IMR-90 (cell line): Measurements from ENCODE around the gene POLR1B. TPM values are rescaled to one million over a fixed set of nuclear protein-coding genes. Genes with fewer than 3 reads are reported as not detected.

ENCODE experiments used
- ATAC-seq: fragments of 200-7000 bp; cut with Tn5 transposase; 2 replicates; pipeline ENCODE4 v1.9.1; 2020; ENCODE audit warnings: low read depth, mild to moderate bottlenecking, moderate library complexity
- BruUV-seq: library from RNA; stranded (reverse); fragments of 400-500 nt; replicated peaks from 2 replicates; lab custom pipeline; 2021; lab: Mats Ljungman, UMichigan
- CTCF ChIA-PET: fragments of 300-600 bp; formaldehyde crosslinking; extraction: SDS; loops from one replicate; lab custom pipeline; 2021; ENCODE audit warnings: antibody characterized with exemption; lab: Yijun Ruan, JAX
- POLR2A ChIA-PET: fragments of 300-600 bp; sonication (Branson Sonifier 250); formaldehyde crosslinking; loops from one replicate; lab custom pipeline; 2022; ENCODE audit warnings: antibody characterized with exemption; ENCODE audit not compliant: unreplicated experiment; lab: Charles Lee
- DNase-seq: peaks from one replicate; pipeline ENCODE4 v3.0.0; 2013
- H2AFZ ChIP-seq: replicated peaks from 2 replicates; pipeline ENCODE3; 2013; ENCODE audit warnings: low read length, mild to moderate bottlenecking; ENCODE audit not compliant: poor library complexity
- H2AK5ac ChIP-seq: 2 replicates; pipeline ENCODE4 v1.6.1; 2013; ENCODE audit warnings: low read depth, low read length, inconsistent platforms
- H2AK9ac ChIP-seq: replicated peaks from 2 replicates; pipeline ENCODE3; 2013; ENCODE audit warnings: mild to moderate bottlenecking, low read depth, low read length, moderate library complexity; ENCODE audit not compliant: poor library complexity
- H2BK120ac ChIP-seq: 2 replicates; pipeline ENCODE4 v1.6.1; 2013; ENCODE audit warnings: low read depth, low read length, inconsistent platforms
- H2BK15ac ChIP-seq: 3 replicates; pipeline ENCODE4 v1.6.1; 2013; ENCODE audit warnings: low read depth, low read length, inconsistent platforms
- H2BK20ac ChIP-seq: 2 replicates; pipeline ENCODE4 v1.6.1; 2013; ENCODE audit warnings: low read depth, mild to moderate bottlenecking, inconsistent platforms, low read length, moderate library complexity
- H2BK5ac ChIP-seq: 2 replicates; pipeline ENCODE4 v1.6.1; 2013; ENCODE audit warnings: mild to moderate bottlenecking, low read depth, low read length, inconsistent platforms; ENCODE audit not compliant: poor library complexity, severe bottlenecking
- H3K14ac ChIP-seq: replicated peaks from 2 replicates; pipeline ENCODE4 v1.6.1; 2013; ENCODE audit warnings: low read depth, low read length, inconsistent platforms
- H3K18ac ChIP-seq: 2 replicates; pipeline ENCODE4 v1.6.1; 2013; ENCODE audit warnings: low read depth, low read length, control low read depth
- H3K23ac ChIP-seq: 2 replicates; pipeline ENCODE4 v1.6.1; 2013; ENCODE audit warnings: low read depth, low read length, inconsistent platforms
- H3K27ac ChIP-seq: 2 replicates; pipeline ENCODE4 v1.5.1; 2013; ENCODE audit warnings: mild to moderate bottlenecking, control low read depth, low read length; ENCODE audit not compliant: insufficient read depth
- H3K27me3 ChIP-seq: 2 replicates; pipeline ENCODE4 v1.6.1; 2013; ENCODE audit warnings: low read length; ENCODE audit not compliant: control insufficient read depth, insufficient read depth
- H3K36me3 ChIP-seq: 2 replicates; pipeline ENCODE4 v1.6.1; 2013; ENCODE audit warnings: low read length, mixed read lengths; ENCODE audit not compliant: control insufficient read depth, insufficient read depth
- H3K4ac ChIP-seq: 2 replicates; pipeline ENCODE4 v1.6.1; 2013; ENCODE audit warnings: low read depth, low read length, inconsistent platforms
- H3K4me1 ChIP-seq: 2 replicates; pipeline ENCODE4 v1.6.1; 2013; ENCODE audit warnings: low read length, mixed read lengths; ENCODE audit not compliant: control insufficient read depth, insufficient read depth
- H3K4me2 ChIP-seq: 2 replicates; pipeline ENCODE4 v1.6.1; 2013; ENCODE audit warnings: low read depth, mild to moderate bottlenecking, control low read depth, low read length, moderate library complexity
- H3K4me3 ChIP-seq: 2 replicates; pipeline ENCODE4 v1.5.1; 2013; ENCODE audit warnings: low read depth, mild to moderate bottlenecking, control low read depth, low read length, moderate library complexity; ENCODE audit not compliant: insufficient read depth
- H3K56ac ChIP-seq: 2 replicates; pipeline ENCODE4 v1.6.1; 2013; ENCODE audit warnings: low read length, inconsistent platforms; ENCODE audit not compliant: insufficient read depth; ENCODE audit errors: extremely low read depth
- H3K79me1 ChIP-seq, 2 experiments: 2 replicates each; pipeline ENCODE4 v1.6.1; 2013; ENCODE audit warnings: low read length in 2 of 2, inconsistent platforms in 1 of 2, low read depth in 1 of 2
- H3K9ac ChIP-seq: 2 replicates; pipeline ENCODE4 v1.6.1; 2013; ENCODE audit warnings: low read depth, low read length, control low read depth
- H3K9me1 ChIP-seq: 2 replicates; pipeline ENCODE4 v1.6.1; 2013; ENCODE audit warnings: low read length, inconsistent platforms; ENCODE audit not compliant: insufficient read depth
- H3K9me3 ChIP-seq: 2 replicates; pipeline ENCODE4 v1.6.1; 2013; ENCODE audit warnings: low read length; ENCODE audit not compliant: control insufficient read depth, insufficient read depth
- H4K20me1 ChIP-seq: 2 replicates; pipeline ENCODE4 v1.6.1; 2013; ENCODE audit warnings: low read length, inconsistent platforms; ENCODE audit not compliant: insufficient read depth
- H4K5ac ChIP-seq: 2 replicates; pipeline ENCODE4 v1.6.1; 2013; ENCODE audit warnings: mild to moderate bottlenecking, low read depth, low read length, control low read depth
- H4K8ac ChIP-seq, 2 experiments: 2 replicates each; pipeline ENCODE4 v1.6.1; 2013; ENCODE audit warnings: low read depth in 2 of 2, low read length in 2 of 2, control low read depth in 1 of 2, inconsistent platforms in 1 of 2
- H4K91ac ChIP-seq: 2 replicates; pipeline ENCODE4 v1.6.1; 2013; ENCODE audit warnings: low read depth, low read length, inconsistent platforms; ENCODE audit not compliant: insufficient read depth
- BHLHE40 ChIP-seq: fragments of 150-350 bp; IDR thresholded peaks from 2 replicates; pipeline ENCODE4 v1.6.1; 2016; ENCODE audit warnings: mild to moderate bottlenecking, low read depth, low read length
- CEBPB ChIP-seq: IDR thresholded peaks from 2 replicates; pipeline ENCODE4 v1.6.1; 2012; ENCODE audit warnings: low read depth, low read length, improper control_type of control experiment
- CHD1 ChIP-seq: IDR thresholded peaks from 2 replicates; pipeline ENCODE4 v1.6.1; 2012; ENCODE audit warnings: low read depth, low read length, improper control_type of control experiment
- FOS ChIP-seq: fragments of 150-350 bp; IDR thresholded peaks from 2 replicates; pipeline ENCODE4 v1.6.1; 2016; ENCODE audit warnings: low read depth, low read length
- MAFK ChIP-seq: IDR thresholded peaks from 2 replicates; pipeline ENCODE4 v1.6.1; 2012; ENCODE audit warnings: low read depth, low read length, improper control_type of control experiment
- MAZ ChIP-seq: IDR thresholded peaks from 2 replicates; pipeline ENCODE4 v1.6.1; 2012; ENCODE audit warnings: low read depth, mild to moderate bottlenecking, low read length, improper control_type of control experiment, moderate library complexity, borderline replicate concordance
- MXI1 ChIP-seq: IDR thresholded peaks from 2 replicates; pipeline ENCODE4 v1.6.1; 2012; ENCODE audit warnings: low read depth, mild to moderate bottlenecking, low read length, moderate library complexity, borderline replicate concordance
- NFE2L2 ChIP-seq: fragments of 150-350 bp; IDR thresholded peaks from 2 replicates; pipeline ENCODE4 v1.6.1; 2016; ENCODE audit warnings: low read depth, mild to moderate bottlenecking, low read length
- POLR2A ChIP-seq: IDR thresholded peaks from 2 replicates; pipeline ENCODE4 v1.6.1; 2012; ENCODE audit warnings: mild to moderate bottlenecking, low read depth, low read length
- RAD21 ChIP-seq: IDR thresholded peaks from 2 replicates; pipeline ENCODE4 v1.6.1; 2012; ENCODE audit warnings: low read length, improper control_type of control experiment
- RCOR1 ChIP-seq: IDR thresholded peaks from 2 replicates; pipeline ENCODE4 v1.6.1; 2012; ENCODE audit warnings: mild to moderate bottlenecking, low read length, improper control_type of control experiment; ENCODE audit not compliant: insufficient replicate concordance
- RFX5 ChIP-seq: IDR thresholded peaks from 2 replicates; pipeline ENCODE4 v1.8.0; 2012; ENCODE audit warnings: low read depth, mild to moderate bottlenecking, low read length, moderate library complexity
- SMC3 ChIP-seq: fragments of 150-350 bp; IDR thresholded peaks from 2 replicates; pipeline ENCODE4 v1.6.1; 2016; ENCODE audit warnings: low read depth, mild to moderate bottlenecking, antibody characterized with exemption, low read length, moderate library complexity
- WGBS, 2 experiments: methylation state at CpG; one replicate each; pipeline versions ENCODE4 v1.1.5 to v1.1.7; 2013; ENCODE audit warnings: missing lambda C conversion rate in 2 of 2; ENCODE audit not compliant: insufficient read length in 1 of 2; ENCODE audit errors: extremely low coverage in 2 of 2; 5-methylcytosine and 5-hydroxymethylcytosine counted together
- dilution Hi-C: fragments of 300-500 bp; cut with HindIII; formaldehyde crosslinking; loops from one replicate; pipeline ENCODE4 v1.14.3; 2018; ENCODE audit warnings: low sequenced_read_pairs; ENCODE audit not compliant: unreplicated experiment
- in situ Hi-C: fragments of 300-500 bp; cut with MboI; formaldehyde crosslinking; loops from 3 replicates; pipeline ENCODE4 v1.14.3; 2019; ENCODE audit warnings: low sequenced_read_pairs, inconsistent platforms, mixed read lengths
- intact Hi-C: fragments of 100-400 bp; cut with micrococcal nuclease; formaldehyde crosslinking; loops from 2 replicates; pipeline ENCODE4 v1.10.0; 2022
- polyA plus RNA-seq, 3 experiments: library from polyadenylated mRNA; depleted of rRNA; stranded (reverse); fragments of >200 nt; gene quantifications; 2 replicates each; pipeline ENCODE4 v1.2.3, GENCODE V29; 2012; ENCODE audit warnings: low replicate concordance in 1 of 3
- total RNA-seq: library from RNA; depleted of rRNA; stranded (reverse); fragments of >200 nt; gene quantifications from 2 replicates; pipeline ENCODE4 v1.2.3, GENCODE V29; 2012
- TF ChIP-seq, protein P1 (sequence below): conservative IDR thresholded peaks from 2 replicates; pipeline ENCODE4 v1.5.1; 2012; ENCODE audit warnings: mild to moderate bottlenecking, low read depth, low read length, improper control_type of control experiment
- TF ChIP-seq, protein P2 (sequence below): fragments of 150-350 bp; IDR thresholded peaks from 2 replicates; pipeline ENCODE4 v1.6.1; 2016; ENCODE audit warnings: low read depth, mild to moderate bottlenecking, low read length, moderate library complexity, borderline replicate concordance
- TF ChIP-seq, protein P3 (sequence below): fragments of 150-350 bp; IDR thresholded peaks from 2 replicates; pipeline ENCODE4 v1.6.1; 2017; ENCODE audit warnings: mild to moderate bottlenecking, antibody characterized with exemption, low read length, low read depth

POLR1B gene
- total and polyA plus RNA-seq, 2 of the 4 experiments (the other 2 are of a cell fraction) = 10.5 to 24.6 TPM

DNA sequence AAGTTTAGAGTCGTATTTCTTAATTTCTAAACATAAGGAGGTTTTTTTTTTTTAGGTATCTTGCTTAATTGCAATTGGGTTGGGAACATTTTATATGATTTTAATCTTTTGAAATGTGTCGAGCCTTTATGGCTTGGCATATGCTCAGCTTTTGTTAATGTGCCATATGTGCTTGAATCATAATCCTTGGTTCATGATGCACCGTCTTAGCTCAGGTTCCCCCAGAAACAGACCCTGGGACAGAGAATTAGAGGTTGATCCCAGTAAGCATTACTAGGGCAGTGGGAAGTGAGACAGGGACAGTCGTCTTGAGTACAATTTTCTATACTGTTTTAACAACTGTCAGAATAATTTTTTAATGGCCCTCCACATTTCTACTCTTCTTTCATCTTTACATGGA, 51.5 kb downstream of the POLR1B start:
- ATAC-seq = no peak
- WGBS, 2 experiments = no CpG with 5 or more reads among the region's 4 CpGs
- H2AK9ac ChIP-seq = no peak overlapping the region

More for the DNA sequence above, 51.5 kb downstream of the POLR1B start:
- Histone ChIP-seq H2BK20ac (no peak overlapping the region), H3K9me3 (no peaks in the 10 kb centered on the region), H3K14ac (no peak overlapping the region), H3K9ac (no peak overlapping the region), H3K56ac (no peak overlapping the region), H3K36me3 (peaks cover 5% of the 10 kb centered on the region), H2BK15ac (no peak overlapping the region), H4K20me1 (no peaks in the 10 kb centered on the region), H3K4ac (no peak overlapping the region), H3K18ac (no peak overlapping the region), H3K27me3 (no peaks in the 10 kb centered on the region), H4K91ac (no peak overlapping the region), H3K27ac (no peak overlapping the region), H3K4me2 (no peak overlapping the region), H3K9me1 (no peaks in the 10 kb centered on the region), H2AK5ac (no peak overlapping the region), H3K23ac (no peak overlapping the region), H2BK120ac (no peak overlapping the region), H2BK5ac (no peak overlapping the region), H2AFZ (no peak overlapping the region), H3K4me1 (no peaks in the 10 kb centered on the region), H3K4me3 (no peak overlapping the region), H3K79me1 (no peaks in the 10 kb centered on the region), H4K5ac (no peak overlapping the region), H4K8ac (no peak overlapping the region)
- POLR2A ChIA-PET = no interaction called here
- DNase-seq = no peak
- dilution Hi-C loops (no loop called here), intact Hi-C loops (no loop called here), in situ Hi-C loops (no loop called here)
- CTCF ChIA-PET = interaction anchor here (0.7 to 1.1 kb wide), 2 partner anchors 31 to 132 kb away, joined by 3 read pairs; no protein-coding TSS in a partner anchor
- TF ChIP-seq, protein P1, sequence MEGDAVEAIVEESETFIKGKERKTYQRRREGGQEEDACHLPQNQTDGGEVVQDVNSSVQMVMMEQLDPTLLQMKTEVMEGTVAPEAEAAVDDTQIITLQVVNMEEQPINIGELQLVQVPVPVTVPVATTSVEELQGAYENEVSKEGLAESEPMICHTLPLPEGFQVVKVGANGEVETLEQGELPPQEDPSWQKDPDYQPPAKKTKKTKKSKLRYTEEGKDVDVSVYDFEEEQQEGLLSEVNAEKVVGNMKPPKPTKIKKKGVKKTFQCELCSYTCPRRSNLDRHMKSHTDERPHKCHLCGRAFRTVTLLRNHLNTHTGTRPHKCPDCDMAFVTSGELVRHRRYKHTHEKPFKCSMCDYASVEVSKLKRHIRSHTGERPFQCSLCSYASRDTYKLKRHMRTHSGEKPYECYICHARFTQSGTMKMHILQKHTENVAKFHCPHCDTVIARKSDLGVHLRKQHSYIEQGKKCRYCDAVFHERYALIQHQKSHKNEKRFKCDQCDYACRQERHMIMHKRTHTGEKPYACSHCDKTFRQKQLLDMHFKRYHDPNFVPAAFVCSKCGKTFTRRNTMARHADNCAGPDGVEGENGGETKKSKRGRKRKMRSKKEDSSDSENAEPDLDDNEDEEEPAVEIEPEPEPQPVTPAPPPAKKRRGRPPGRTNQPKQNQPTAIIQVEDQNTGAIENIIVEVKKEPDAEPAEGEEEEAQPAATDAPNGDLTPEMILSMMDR = no peak
- TF ChIP-seq BHLHE40 (no peak), NFE2L2 (no peak), FOS (no peak), MAFK (no peak), RCOR1 (no peak), MAZ (no peak), RFX5 (no peak), SMC3 (no peak), CHD1 (no peak), CEBPB (no peak), POLR2A (no peak), MXI1 (no peak), RAD21 (no peak)
- TF ChIP-seq, protein P2, sequence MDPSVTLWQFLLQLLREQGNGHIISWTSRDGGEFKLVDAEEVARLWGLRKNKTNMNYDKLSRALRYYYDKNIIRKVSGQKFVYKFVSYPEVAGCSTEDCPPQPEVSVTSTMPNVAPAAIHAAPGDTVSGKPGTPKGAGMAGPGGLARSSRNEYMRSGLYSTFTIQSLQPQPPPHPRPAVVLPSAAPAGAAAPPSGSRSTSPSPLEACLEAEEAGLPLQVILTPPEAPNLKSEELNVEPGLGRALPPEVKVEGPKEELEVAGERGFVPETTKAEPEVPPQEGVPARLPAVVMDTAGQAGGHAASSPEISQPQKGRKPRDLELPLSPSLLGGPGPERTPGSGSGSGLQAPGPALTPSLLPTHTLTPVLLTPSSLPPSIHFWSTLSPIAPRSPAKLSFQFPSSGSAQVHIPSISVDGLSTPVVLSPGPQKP = no peak
- TF ChIP-seq, protein P3, sequence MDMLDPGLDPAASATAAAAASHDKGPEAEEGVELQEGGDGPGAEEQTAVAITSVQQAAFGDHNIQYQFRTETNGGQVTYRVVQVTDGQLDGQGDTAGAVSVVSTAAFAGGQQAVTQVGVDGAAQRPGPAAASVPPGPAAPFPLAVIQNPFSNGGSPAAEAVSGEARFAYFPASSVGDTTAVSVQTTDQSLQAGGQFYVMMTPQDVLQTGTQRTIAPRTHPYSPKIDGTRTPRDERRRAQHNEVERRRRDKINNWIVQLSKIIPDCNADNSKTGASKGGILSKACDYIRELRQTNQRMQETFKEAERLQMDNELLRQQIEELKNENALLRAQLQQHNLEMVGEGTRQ = no peak
- no TSS peak for BruUV-seq
